Forelimb muscle (tissue), 1 donor: ENCODE measurements around the gene NCOA5. TPM values are rescaled to one million over a fixed set of nuclear protein-coding genes. Genes with fewer than 3 reads are reported as not detected.
A peak's percentile ranks its signal among the peaks of the same experiment; 100 is the strongest.

ENCODE experiments used
- DNase-seq: peaks from one replicate; pipeline ENCODE4 v3.0.0-alpha.2; 2013; ENCODE audit warnings: low read depth
- polyA plus RNA-seq: library from polyadenylated mRNA; unstranded; fragments of 120-200 nt; gene quantifications from one replicate; pipeline ENCODE4 v1.2.1, GENCODE V29; 2013; ENCODE audit not compliant: insufficient read length

Gene NCOA5
- 29.0 TPM for polyA plus RNA-seq

- DNase-seq = peak; percentile 80
Measured at GRCh38 chr20:46089417-46090388, at the start of gene NCOA5. NCOA5 (minus strand) TSS chr20:46089962; CDS start chr20:46079424, 10,538 bp downstream.

GRCh38 chr20:46139266-46139889, 49.6 kb upstream of the NCOA5 start:
- DNase-seq = no peak

DNA sequence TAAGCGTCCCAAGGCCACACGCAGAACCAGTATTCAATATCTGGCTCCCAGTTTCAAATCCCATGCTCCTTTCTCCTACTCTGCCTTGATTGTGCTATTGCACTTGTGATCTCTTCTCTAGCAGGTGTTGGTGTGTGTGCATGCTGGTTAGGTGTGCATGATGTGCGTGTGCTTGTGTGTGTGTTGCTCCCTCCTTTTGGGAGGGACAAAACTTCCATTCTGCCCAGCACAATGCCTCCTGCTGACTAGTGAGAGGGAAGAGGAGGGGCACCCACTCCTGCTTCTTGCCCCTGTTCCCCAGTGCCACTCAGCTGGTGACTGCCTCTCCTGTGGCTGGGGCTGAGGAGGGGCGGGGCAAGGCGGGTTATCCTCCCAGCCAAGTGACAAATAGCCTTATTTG, 48.1 kb upstream of the NCOA5 start:
- no peak for DNase-seq

DNA sequence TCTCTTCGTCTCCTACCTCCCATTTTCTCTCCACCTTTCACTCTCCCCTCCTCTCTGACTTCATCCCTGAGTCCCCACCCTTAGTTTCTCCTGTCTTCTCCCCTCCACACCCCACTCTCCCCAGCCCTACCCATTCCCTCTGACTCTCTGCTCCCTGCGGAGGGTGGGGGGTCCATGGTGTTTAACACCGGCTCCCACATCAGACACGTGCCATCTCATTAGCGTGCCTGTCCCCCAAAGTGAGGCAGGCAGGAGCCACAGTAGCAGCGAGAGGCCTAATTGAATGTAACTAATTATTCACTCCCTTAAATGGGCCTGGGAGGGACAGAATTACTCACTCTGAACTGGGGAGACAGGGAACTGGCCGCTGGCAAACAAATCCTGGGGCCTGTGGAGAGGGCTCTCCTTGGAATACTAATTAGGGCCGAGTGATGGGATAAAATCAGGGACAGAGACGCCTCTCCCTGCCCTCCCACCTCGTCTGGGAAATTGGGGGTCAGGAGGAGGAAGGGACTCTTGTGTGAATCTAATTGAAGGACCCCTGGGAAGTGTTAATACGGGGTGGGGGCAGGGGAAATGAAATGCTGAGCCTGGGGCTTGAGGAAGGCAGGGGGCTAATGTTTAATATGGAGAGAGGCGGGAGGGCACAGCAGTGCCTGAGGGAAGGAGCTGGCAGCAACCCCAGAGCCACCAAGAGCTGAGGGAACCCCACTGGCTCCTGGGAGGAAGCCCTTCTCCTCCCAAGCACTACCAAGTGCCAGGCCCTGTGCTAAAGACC, 46.3 kb upstream of the NCOA5 start:
- DNase-seq = no peak

- no peak for DNase-seq
Measured at GRCh38 chr20:46134716-46135115, 45.0 kb upstream of the NCOA5 start.

- no peak for DNase-seq
Measured at GRCh38 chr20:46133886-46134654, 44.3 kb upstream of the NCOA5 start.

DNA sequence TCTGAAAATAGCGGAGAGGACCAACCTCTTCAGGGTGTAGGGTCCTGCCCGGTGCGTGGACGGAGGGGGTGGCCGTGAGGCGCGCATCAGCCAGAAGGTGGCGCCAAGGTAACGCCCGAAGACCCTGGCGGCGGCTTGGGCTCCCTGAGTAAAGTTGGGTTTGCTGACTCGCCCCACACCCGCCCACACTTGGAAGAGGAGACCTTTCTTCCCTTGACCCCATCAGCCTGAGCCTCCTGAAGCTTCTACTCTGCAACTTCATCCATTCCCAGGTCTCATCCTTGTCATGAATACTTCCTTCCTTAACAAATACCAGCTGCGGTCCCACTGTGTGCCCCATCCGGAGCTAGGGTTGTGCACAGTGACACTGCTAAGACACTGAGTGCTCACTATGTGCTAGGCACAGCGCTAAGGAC, 43.0 kb upstream of the NCOA5 start:
- no peak for DNase-seq

GRCh38 chr20:46131396-46131795, 41.6 kb upstream of the NCOA5 start:
- no peak for DNase-seq

DNA sequence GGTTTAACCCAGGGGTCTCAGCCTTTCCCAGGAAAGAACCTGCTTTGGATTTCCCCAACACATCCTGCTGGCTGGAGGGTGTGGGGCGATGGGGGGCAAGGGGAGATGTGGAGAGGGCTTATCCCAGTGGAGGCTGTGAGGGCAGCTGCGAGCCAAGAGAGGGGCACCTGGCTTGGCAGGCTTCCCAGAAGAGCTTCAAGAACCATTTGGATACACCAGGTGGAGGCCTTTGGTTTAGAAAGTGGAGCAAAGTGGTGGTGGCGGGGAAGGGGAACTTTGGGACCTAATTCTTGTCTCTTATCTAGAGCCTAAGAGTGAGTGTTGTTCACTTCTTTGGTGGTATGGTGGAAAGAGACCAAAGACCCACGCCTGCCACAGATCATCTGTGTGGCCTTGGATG, 40.8 kb upstream of the NCOA5 start:
- no peak for DNase-seq

- no peak for DNase-seq
Measured at GRCh38 chr20:46129955-46130481, 40.3 kb upstream of the NCOA5 start.

DNA sequence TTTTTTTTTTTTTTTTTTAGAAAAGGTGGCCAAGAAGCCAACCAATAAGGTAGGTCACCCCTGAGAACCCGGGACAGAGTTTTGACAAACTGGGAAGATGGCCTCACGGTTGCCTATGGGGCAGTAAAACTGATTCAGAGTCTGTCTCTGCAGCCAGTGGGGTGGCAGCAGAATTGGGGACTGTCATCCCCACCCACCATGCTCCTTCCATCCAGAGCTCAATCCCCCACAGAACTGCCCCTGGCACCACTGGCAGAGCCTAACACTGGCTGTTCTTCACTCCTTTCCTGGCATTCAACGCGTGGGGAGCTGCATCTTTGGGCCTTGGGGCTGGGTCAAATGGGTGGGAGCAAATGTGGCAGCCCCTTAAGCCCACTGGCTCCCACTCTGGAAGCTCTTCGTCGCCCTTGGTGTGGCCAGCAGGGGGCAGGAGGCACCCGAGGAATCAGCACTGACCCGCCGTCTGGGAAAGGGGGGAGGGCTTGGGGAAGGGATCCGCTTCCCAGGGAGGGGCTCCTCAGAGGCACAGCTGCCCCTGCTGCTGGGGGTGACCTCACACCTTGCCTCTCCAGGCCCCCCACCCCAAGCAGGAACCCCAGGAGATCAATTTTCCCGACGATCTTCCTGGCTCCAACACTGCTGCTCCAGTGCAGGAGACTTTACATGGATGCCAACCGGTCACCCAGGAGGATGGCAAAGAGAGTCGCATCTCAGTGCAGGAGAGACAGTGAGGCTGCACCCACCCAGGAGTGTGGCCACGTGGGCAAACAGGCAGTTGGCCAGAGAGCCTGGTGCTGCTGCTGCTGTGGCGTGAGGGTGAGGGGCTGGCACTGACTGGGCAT, 38.8 kb upstream of the NCOA5 start:
- no peak for DNase-seq

DNA sequence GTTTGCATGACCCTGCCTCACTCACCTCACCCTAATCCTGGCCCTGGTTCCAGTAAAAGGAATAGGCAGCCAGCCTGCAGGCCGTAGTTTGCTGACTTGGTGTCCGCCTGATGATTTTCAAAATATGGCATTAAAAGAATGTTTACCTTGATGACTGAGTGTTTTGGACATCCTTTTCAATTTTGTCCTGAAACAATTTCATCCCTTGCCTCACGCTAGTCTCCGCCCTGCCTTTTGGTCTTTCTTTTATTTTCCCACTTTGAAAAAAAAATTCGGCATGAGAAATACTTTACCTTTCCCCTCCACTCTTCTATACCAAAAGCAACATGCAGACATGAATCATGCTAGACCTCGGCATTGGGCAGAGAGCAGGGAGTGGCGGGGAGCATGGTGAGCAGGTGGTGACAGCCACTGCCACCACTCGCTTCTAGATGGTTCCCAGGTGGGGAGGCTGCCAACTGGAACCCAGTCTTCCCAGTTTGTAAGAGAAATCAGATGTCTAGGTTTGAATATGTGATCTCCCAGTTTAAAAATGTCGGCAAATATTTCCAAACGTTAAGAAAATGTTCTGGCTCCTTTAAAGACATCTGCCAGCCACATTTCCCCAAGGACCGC, 37.7 kb upstream of the NCOA5 start:
- no peak for DNase-seq

GRCh38 chr20:46126440-46127056, 36.8 kb upstream of the NCOA5 start:
- no peak for DNase-seq

DNA sequence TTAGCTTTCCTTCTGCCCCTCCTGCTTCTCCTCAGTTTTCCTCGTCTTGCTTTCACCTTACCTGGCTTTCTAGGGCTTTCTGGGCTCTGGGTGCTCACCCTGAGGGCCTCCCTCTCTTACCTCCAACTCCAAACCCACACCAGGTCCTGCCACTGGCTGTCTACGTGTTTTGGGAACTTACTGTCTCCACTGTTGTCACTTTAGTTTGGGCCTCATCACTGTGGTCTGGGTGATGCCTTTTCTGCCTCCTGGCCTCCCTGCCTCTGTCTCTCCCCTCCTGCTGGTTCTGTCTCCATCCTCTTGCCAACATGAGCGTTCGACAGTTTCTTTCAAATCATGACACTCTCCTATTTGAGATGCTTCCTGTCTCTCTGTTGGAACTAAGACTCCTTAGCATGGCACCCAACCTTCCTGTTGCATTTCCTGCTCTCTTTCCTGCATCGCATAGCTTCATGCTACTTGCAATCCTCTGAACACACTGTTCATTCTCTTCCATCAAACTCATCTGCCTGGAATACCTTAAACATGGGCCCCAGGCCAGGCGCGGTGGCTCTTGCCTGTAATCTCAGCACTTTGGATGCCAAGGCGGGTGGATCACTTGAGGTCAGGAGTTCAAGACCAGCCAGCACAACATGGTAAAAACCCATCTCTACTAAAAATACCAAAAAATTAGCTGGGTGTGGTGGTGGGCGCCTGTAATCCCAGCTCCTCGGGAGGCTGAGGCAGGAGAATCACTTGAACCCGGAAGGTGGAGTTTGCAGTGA, 33.9 kb upstream of the NCOA5 start:
- no peak for DNase-seq

- DNase-seq = no peak
Measured at GRCh38 chr20:46122516-46123481, 33.0 kb upstream of the NCOA5 start.

DNA sequence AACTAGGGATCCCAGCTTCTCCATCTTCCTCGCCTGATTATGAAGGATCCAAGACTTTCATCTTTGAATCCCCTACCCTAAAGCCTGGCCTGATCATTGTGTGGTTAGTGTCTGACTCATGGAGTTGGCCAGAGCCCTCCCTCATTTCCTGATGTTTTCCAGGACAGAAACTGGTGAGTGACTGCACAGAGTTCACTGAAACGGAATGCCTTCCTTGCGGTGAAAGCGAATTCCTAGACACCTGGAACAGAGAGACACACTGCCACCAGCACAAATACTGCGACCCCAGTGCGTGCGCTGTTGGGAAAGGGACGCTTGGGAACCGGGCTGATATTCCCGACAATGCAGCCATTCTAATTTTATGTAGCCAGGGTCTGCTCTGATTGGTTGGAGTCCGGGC, 32.3 kb upstream of the NCOA5 start:
- no peak for DNase-seq

GRCh38 chr20:46121184-46121930, 31.6 kb upstream of the NCOA5 start:
- DNase-seq = no peak
